PC-3 (cell line): Measurements from ENCODE around the gene CTNS. TPM values are rescaled to one million over a fixed set of nuclear protein-coding genes. Genes with fewer than 3 reads are reported as not detected.

Source experiments
- ATAC-seq: fragments of 200-7000 bp; cut with Tn5 transposase; 2 replicates; pipeline ENCODE4 v1.9.1; 2020; ENCODE audit warnings: mild to moderate bottlenecking, moderate library complexity
- BruUV-seq: library from RNA; stranded (reverse); fragments of 400-500 nt; replicated peaks from 2 replicates; lab custom pipeline; 2021; lab: Mats Ljungman, UMichigan
- CTCF ChIA-PET: fragments of 300-600 bp; sonication (Branson Sonifier 250); formaldehyde crosslinking; loops from one replicate; lab custom pipeline; 2022; ENCODE audit warnings: antibody characterized with exemption; lab: Charles Lee
- POLR2A ChIA-PET: fragments of 300-600 bp; sonication (Branson Sonifier 250); formaldehyde crosslinking; loops from one replicate; lab custom pipeline; 2022; ENCODE audit warnings: antibody characterized with exemption; ENCODE audit not compliant: unreplicated experiment; lab: Charles Lee
- DNase-seq: peaks from one replicate; pipeline ENCODE4 v3.0.0-alpha.2; 2015
- H2AFZ ChIP-seq: fragments of 300-600 bp; sonication (generic); 2 replicates; pipeline ENCODE4 v1.6.0; 2016; ENCODE audit warnings: antibody characterized with exemption, low read length
- H3F3A ChIP-seq: fragments of 300-600 bp; sonication (generic); one replicate; pipeline ENCODE4 v1.6.0; 2017; ENCODE audit warnings: antibody characterized with exemption, low read length, control low read depth, mild to moderate bottlenecking; ENCODE audit not compliant: unreplicated experiment
- H3K27ac ChIP-seq: fragments of 300-600 bp; sonication (generic); 2 replicates; pipeline ENCODE4 v1.5.1; 2016; ENCODE audit warnings: mild to moderate bottlenecking, low read length
- H3K27me3 ChIP-seq: fragments of 300-600 bp; sonication (generic); 2 replicates; pipeline ENCODE4 v1.6.1; 2016; ENCODE audit warnings: low read length, mixed read lengths
- H3K36me3 ChIP-seq: fragments of 300-600 bp; sonication (generic); 2 replicates; pipeline ENCODE4 v1.6.1; 2016; ENCODE audit warnings: low read depth, mixed run types, low read length, mixed read lengths
- H3K4me1 ChIP-seq: fragments of 300-600 bp; sonication (generic); 2 replicates; pipeline ENCODE4 v1.5.1; 2016; ENCODE audit warnings: low read length; ENCODE audit not compliant: insufficient read depth
- H3K4me2 ChIP-seq: fragments of 300-600 bp; sonication (generic); 2 replicates; pipeline ENCODE4 v1.6.0; 2016; ENCODE audit warnings: low read length
- H3K4me3 ChIP-seq: fragments of 300-600 bp; sonication (generic); 2 replicates; pipeline ENCODE4 v1.5.1; 2016; ENCODE audit warnings: mild to moderate bottlenecking, low read length, mixed read lengths
- H3K79me2 ChIP-seq: fragments of 300-600 bp; sonication (generic); 2 replicates; pipeline ENCODE4 v1.6.1; 2017; ENCODE audit warnings: low read length, mixed read lengths
- H3K9ac ChIP-seq: fragments of 300-600 bp; sonication (generic); 2 replicates; pipeline ENCODE4 v1.6.0; 2016; ENCODE audit warnings: mild to moderate bottlenecking, low read length
- H3K9me2 ChIP-seq: fragments of 300-600 bp; sonication (generic); replicated peaks from 2 replicates; pipeline ENCODE4 v1.6.1; 2016; ENCODE audit warnings: mixed run types, low read length, mixed read lengths
- H3K9me3 ChIP-seq: fragments of 300-600 bp; sonication (generic); 2 replicates; pipeline ENCODE4 v1.6.1; 2016; ENCODE audit warnings: low read length, mixed read lengths
- H4K20me1 ChIP-seq: fragments of 300-600 bp; sonication (generic); 2 replicates; pipeline ENCODE4 v1.6.1; 2016; ENCODE audit warnings: low read length, mixed read lengths
- EZH2 ChIP-seq: fragments of 300-600 bp; sonication (generic); IDR thresholded peaks from one replicate; pipeline ENCODE4 v1.6.1; 2017; ENCODE audit warnings: antibody characterized with exemption, mild to moderate bottlenecking, low read length; ENCODE audit not compliant: unreplicated experiment
- EZH2phosphoT487 ChIP-seq: fragments of 300-600 bp; sonication (generic); IDR thresholded peaks from 2 replicates; pipeline ENCODE4 v1.6.1; 2018; ENCODE audit warnings: mild to moderate bottlenecking, antibody characterized with exemption, low read length, borderline replicate concordance
- intact Hi-C: fragments of 100-400 bp; cut with micrococcal nuclease; formaldehyde crosslinking; loops from 2 replicates; pipeline ENCODE4 v1.9.0; 2023
- total RNA-seq: library from RNA; depleted of rRNA; stranded (reverse); fragments of >200 nt; gene quantifications from 2 replicates; pipeline ENCODE4 v1.2.3, GENCODE V29; 2014
- TF ChIP-seq, protein P1 (sequence below): fragments of 300-600 bp; sonication (generic); conservative IDR thresholded peaks from 2 replicates; pipeline ENCODE4 v1.5.1; 2017; ENCODE audit warnings: antibody characterized with exemption, low read depth, mild to moderate bottlenecking, low read length

Gene CTNS
- total RNA-seq, 1 experiment from 2014 or later, result 10.2 TPM

GRCh38 chr17:3690094-3690715, 53.6 kb downstream of the CTNS start:
- ChIA-PET POLR2A (no interaction called here), CTCF (no interaction called here)
- H3K36me3 ChIP-seq, result no peaks in the 10 kb centered on the region
- no TSS peak for BruUV-seq
- DNase-seq (no peak), ATAC-seq (no peak)
- peaks cover 3% of the 10 kb centered on the region; the same call in 1 of the 2 replicates for H3K4me1 ChIP-seq
- no peak overlapping the region for H2AFZ ChIP-seq
- H3K27ac ChIP-seq, result no peak overlapping the region
- H3K4me2 ChIP-seq, result no peak overlapping the region
- no peak overlapping the region for H3K9ac ChIP-seq
- no peaks in the 10 kb centered on the region for H4K20me1 ChIP-seq
- H3K9me2 ChIP-seq, result no peaks in the 10 kb centered on the region
- 0 out of 2 replicates have a peak, but pooled peaks cover 4% of the 10 kb centered on the region for H3K79me2 ChIP-seq
- TF ChIP-seq EZH2 (no peak), EZH2phosphoT487 (no peak)
- TF ChIP-seq, protein P1, sequence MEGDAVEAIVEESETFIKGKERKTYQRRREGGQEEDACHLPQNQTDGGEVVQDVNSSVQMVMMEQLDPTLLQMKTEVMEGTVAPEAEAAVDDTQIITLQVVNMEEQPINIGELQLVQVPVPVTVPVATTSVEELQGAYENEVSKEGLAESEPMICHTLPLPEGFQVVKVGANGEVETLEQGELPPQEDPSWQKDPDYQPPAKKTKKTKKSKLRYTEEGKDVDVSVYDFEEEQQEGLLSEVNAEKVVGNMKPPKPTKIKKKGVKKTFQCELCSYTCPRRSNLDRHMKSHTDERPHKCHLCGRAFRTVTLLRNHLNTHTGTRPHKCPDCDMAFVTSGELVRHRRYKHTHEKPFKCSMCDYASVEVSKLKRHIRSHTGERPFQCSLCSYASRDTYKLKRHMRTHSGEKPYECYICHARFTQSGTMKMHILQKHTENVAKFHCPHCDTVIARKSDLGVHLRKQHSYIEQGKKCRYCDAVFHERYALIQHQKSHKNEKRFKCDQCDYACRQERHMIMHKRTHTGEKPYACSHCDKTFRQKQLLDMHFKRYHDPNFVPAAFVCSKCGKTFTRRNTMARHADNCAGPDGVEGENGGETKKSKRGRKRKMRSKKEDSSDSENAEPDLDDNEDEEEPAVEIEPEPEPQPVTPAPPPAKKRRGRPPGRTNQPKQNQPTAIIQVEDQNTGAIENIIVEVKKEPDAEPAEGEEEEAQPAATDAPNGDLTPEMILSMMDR, result no peak
- no peaks in the 10 kb centered on the region for H3K9me3 ChIP-seq
- H3K4me3 ChIP-seq, result no peak overlapping the region
- intact Hi-C loops, result no loop called here
- H3F3A ChIP-seq, result no peaks in the 10 kb centered on the region
- H3K27me3 ChIP-seq, result no peaks in the 10 kb centered on the region

- peaks cover 4% of the 10 kb centered on the region; the same call in 1 of the 2 replicates for H3K4me1 ChIP-seq
- no peaks in the 10 kb centered on the region for H3K9me3 ChIP-seq
- no peak overlapping the region for H2AFZ ChIP-seq
- H3K27ac ChIP-seq, result no peak overlapping the region
- no peak overlapping the region for H3K9ac ChIP-seq
- H3K9me2 ChIP-seq, result no peaks in the 10 kb centered on the region
- ChIA-PET POLR2A (no interaction called here), CTCF (no interaction called here)
- ATAC-seq, result no peak
- H3K4me2 ChIP-seq, result no peak overlapping the region
- no peaks in the 10 kb centered on the region for H3F3A ChIP-seq
- H3K27me3 ChIP-seq, result no peaks in the 10 kb centered on the region
- DNase-seq, result no peak
- TF ChIP-seq, protein P1, result no peak
- TF ChIP-seq EZH2phosphoT487 (no peak), EZH2 (no peak)
- 0 out of 2 replicates have a peak, but pooled peaks cover 4% of the 10 kb centered on the region for H3K79me2 ChIP-seq
- intact Hi-C loops, result no loop called here
- no peaks in the 10 kb centered on the region for H3K36me3 ChIP-seq
- BruUV-seq, result no TSS peak
- no peak overlapping the region for H3K4me3 ChIP-seq
- no peaks in the 10 kb centered on the region for H4K20me1 ChIP-seq
Measured at GRCh38 chr17:3691617-3692067, 55.1 kb downstream of the CTNS start.

DNA sequence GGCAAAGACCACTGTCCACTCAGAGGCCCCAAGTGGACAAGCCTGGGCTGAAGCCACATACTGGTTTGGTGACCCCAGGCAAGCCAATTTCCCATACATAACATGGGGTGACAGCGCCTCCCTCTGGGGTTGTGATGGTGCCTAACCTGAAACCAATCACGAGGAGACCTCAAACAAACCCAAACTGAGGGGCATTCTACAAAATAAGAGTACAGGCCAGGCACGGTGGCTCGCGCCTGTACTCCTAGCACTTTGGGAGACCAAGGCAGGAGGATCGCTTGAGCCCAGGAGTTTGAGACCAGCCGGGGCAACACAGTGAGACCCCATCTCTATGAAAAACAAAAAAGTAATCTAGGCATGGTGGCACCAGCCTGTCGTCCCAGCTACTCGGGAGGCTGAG, 55.8 kb downstream of the CTNS start:
- Histone ChIP-seq H3K27me3 (no peaks in the 10 kb centered on the region), H3K4me3 (no peak overlapping the region), H3K36me3 (no peaks in the 10 kb centered on the region), H2AFZ (no peak overlapping the region), H3K27ac (no peak overlapping the region), H3K4me1 (peaks cover 4% of the 10 kb centered on the region; the same call in 1 of the 2 replicates), H4K20me1 (no peaks in the 10 kb centered on the region), H3K9me2 (no peaks in the 10 kb centered on the region), H3K9me3 (no peaks in the 10 kb centered on the region), H3K79me2 (0 out of 2 replicates have a peak, but pooled peaks cover 4% of the 10 kb centered on the region), H3F3A (no peaks in the 10 kb centered on the region), H3K4me2 (no peak overlapping the region), H3K9ac (no peak overlapping the region)
- ATAC-seq (no peak), DNase-seq (no peak)
- no TSS peak for BruUV-seq
- POLR2A ChIA-PET, result no interaction called here
- TF ChIP-seq, protein P1, result no peak
- TF ChIP-seq EZH2phosphoT487 (no peak), EZH2 (no peak)
- CTCF ChIA-PET, result no interaction called here
- intact Hi-C loops, result no loop called here
